SK-N-MC (cell line): ENCODE data around the gene SEMA6A.

Source experiments
- EZH2 ChIP-seq: fragments of 200-600 bp; sonication (generic); IDR thresholded peaks from one replicate; pipeline ENCODE4 v1.6.1; 2017; ENCODE audit warnings: antibody characterized with exemption
- POLR2AphosphoS5 ChIP-seq: IDR thresholded peaks from 2 replicates; pipeline ENCODE4 v1.6.1; 2012; ENCODE audit warnings: mild to moderate bottlenecking, low read depth, low read length, borderline replicate concordance

- TF ChIP-seq POLR2AphosphoS5 (no peak), EZH2 (no peak)
These were observed 2.6 kb upstream of the SEMA6A start for GRCh38 chr5:116577064-116577788.
